CD4-positive, alpha-beta T cell treated with Interleukin-17A for 4 hours (primary cell): ENCODE results near the gene GALNS.

Experiments used
- DNase-seq: peaks from one replicate; pipeline ENCODE4 v3.0.0-alpha.2; 2020; ENCODE audit warnings: mixed read lengths

The GALNS gene

DNA sequence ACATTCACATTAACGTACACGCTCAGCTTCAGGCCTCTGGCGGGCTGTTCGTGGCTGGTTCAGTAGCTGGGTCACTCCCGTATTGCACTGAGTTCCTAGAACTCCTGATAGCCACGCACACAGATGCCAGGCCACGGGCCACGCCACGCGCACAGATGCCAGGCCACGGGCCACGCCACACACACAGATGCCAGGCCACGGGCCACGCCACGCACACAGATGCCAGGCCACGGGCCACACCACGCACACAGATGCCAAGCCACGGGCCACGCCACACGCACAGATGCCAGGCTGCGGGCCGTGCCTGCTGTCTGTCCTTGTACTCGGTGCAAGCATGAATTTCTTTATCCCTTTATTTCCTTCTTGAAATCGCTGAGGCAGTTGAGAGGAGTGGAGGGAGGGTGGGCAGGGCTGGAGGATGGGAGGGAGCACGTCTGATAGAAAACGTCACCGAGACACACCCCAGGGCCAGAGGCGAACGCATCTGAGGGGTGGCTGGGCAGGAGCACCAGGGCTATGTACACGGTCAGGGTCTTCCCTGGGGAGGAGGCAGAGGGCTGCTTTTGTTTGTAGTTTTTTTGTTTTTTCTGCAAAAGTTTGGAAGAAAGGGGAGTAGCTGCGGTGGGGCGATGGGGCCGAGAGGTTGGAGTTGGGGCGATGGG, 18.3 kb upstream of the GALNS start:
- DNase-seq = no peak

- DNase-seq = no peak
Measured at GRCh38 chr16:88872650-88873331, 16.0 kb upstream of the GALNS start.

DNA sequence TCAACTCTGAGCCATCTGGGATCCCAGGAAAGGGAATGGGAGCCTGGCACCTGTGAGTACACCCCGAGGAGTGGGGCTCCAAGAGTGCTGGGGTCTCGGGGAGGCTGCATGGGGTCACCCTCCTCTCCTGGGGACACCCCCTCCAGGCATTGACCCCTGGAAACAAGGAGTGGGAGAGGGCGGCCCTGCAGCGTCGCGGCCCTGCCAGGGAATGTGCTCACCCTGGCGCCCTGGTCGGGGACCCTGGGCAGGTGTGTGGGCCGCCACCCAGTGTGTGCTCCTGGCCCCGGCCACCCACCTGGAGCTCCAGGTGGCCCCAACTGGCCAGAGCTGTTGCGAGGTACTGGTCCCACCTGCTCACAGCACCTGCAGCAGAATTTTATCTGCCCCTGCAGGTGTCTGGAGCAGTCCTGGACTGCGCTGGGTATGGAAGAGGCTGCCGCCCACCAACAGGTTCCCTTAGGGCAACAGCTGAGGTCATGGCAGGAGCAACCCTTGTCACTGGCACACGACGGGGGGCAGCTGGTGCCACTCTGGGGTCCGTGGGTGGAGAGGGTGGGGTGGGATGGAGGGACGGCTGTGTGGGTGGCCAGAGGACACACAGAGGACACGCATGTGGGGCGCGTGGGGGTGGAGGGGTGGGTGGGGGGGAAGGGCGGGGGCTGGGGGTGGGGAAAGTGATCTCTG, 15.1 kb upstream of the GALNS start:
- DNase-seq = no peak

DNA sequence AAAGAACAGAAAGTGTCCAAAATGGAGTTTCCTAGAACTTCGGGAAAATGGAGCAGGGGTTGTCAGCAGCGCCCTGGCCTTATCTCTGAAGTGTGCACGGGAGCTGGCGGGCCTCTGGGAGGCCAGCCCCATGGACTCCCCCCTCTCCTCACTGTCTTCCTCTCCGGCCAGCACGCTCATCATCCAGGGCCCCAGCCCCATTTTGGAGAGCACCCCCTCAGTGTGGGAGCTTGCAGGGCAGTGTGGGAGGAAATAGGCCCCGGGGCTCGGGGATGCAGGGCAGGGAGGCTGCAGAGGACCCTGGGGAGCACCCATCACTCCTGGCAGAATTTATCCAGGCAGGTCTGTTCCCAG, 14.6 kb upstream of the GALNS start:
- no peak for DNase-seq

DNA sequence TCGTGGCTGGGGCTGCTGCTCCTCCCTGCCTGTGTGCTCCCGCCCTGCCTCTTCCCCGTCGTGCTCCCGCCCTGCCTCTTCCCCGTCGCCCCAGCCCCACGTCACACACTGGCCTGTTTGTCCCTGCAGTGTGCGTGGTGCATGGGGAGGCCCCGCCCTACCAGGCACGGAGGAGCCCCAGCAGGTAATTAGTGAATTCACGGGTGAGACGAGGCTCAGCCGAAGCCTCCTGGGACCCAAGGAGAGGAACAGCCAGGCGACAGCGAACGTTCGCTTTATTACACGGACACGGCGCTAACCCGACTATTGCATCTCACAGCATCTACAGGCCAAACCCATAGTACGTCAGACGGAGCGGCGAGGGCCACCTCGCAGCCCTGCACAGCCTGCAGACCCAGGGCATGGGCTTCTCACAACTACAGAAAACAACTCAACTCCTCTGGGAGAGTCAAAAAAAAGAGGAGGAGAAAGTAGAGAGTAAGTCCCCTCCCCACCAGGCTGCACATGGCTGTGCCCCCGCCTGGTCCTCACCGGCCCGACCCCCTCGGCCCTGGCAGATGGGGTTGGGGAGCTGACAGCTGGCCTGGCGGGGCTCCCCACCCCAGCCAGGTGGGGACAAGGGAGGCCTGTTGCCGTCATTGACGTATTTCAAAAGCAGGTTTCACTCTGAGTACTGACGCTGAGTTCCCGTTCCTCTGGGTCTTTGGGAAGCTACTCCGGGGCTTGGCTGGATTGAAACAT, 14.0 kb upstream of the GALNS start:
- peak; percentile 18 for DNase-seq

DNA sequence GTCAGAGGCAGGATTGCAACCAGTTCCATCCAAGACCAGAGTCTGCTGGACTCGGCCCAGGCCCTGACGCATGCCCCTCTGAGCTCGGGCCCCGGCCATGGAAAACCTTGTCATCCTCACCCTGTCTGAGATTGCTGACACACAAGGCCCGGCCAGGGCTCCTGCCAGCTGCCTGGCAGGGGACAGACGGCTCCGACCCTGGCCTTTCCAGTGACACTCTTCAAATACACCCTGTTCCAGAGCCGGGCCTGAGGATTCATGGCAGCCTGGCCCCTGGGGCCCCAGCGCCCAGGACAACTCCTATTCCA, 12.9 kb upstream of the GALNS start:
- DNase-seq = no peak

GRCh38 chr16:88868974-88869672, 12.4 kb upstream of the GALNS start:
- DNase-seq = no peak

DNA sequence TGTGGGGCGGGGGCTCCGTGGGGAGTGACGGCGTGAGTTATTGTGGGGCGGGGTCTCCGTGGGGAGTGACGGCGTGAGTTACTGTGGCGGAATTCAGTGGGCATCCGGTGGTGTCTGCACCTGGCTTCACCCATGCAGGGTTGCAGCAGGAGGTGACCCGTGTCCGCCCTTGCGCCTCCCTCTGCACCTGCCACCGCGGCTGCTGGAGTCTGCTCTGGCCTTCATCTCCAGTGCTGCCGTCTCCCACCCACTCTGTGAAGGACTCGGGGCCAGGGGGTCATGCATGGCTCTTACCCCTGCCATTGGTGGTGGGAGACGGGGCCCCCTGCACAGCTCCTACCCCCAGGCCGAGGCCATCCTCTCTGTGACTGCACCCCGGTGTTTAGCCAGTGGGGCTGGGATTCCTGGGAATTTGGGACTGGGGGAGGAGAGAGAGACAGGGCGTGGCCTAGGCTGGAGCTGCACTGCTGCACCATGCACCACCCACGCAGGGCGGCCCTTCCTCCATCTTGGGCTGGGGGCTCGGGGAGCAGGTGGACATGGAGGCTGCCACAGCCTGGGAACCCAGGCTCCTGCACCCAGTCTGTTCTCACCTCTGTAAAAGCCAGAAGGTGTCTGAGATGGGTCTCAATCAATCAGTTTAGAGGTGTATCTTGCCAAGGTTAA, 11.0 kb upstream of the GALNS start:
- no peak for DNase-seq

DNA sequence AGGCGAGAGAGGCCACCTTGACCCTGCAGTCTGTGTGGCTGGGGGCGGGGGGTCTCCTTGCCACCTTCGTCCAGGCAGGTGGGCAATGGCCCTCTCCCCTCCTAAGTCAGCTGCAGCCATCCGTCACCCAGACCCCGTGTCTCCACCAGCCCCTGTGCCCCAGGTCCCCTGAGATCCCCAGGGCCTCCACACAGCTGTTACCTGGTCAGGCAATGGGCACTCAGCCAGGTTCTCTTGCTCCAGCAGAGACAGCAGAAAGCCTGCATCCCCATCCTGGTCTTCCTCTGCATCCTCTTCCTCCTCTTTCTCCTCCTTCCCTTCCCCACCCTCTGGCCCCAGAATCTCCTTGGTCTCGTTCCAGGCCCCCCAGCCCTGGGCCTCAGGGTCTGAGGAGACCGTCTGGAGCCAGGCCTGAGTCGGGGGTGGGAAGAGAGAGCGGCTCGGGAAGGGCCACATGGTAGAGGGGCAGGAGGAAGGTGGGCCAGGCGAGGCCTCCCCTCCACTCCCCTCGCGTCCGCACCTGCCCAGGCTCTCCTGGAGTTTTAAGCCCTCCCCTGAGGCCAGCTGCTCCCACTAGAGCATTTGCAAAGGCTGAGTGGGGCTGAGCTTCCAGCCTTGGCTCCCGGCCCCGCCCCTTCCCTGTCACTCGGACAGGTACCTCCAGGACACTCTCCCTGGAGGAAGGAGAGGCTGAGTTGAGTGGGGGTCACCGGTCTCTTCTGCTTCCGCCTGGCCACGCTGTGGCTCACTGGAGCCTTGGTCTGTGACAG, 9.6 kb upstream of the GALNS start, which contains the start of gene PABPN1L:
TSS of gene PABPN1L (minus strand) at position 510 of the 770 bp plus-strand sequence. CDS start at position 456, 54 bp downstream.
- no peak for DNase-seq

GRCh38 chr16:88865742-88866141, 9.0 kb upstream of the GALNS start:
- no peak for DNase-seq

DNA sequence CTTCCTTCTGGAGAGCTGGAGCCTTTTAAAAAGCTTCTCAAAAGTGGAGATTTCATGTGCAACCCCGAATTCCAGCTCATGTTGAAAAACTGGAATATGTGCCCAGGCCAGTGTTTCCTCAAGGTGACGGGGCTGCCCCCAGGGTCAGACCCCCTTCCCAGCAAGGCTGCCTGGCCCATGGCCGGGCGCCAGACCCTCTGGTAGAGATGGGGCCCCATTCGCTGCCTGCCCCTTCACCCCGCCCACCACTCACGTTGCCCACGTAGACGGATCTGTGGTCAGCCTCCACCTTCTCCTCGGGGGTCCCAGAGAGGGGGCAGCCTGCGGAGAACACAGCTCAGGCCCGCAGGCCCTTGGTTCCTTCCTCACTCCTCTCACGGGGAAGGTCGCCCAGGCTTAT, 8.6 kb upstream of the GALNS start:
- no peak for DNase-seq

DNA sequence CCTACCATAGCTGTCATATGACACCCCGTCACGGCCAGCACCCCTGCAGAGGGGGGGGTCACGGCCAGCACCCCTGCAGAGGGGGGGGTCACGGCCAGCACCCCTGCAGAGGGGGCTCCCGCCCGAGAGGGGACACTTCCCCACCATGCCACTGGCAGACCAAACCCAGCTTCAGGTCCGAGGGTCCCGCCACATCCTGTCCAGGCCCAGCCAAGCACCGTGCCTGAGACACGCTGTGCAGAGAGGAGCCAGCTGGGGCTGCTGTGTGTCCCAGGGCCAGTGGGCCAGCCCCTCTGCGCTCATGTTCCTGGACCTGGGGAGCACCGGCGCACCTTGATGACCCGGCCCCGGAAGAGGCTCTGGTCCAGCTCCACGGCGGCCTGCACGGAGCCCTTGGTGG, 7.8 kb upstream of the GALNS start:
- DNase-seq = no peak

- DNase-seq = no peak
Measured at GRCh38 chr16:88864099-88864498, 7.4 kb upstream of the GALNS start.

GRCh38 chr16:88863426-88863825, 6.7 kb upstream of the GALNS start:
- DNase-seq = no peak

- no peak for DNase-seq
Measured at GRCh38 chr16:88862968-88863367, 6.2 kb upstream of the GALNS start.

- no peak for DNase-seq
Measured at GRCh38 chr16:88861359-88861758, 4.6 kb upstream of the GALNS start.

- DNase-seq = no peak
Measured at GRCh38 chr16:88859381-88860091, 2.8 kb upstream of the GALNS start.

DNA sequence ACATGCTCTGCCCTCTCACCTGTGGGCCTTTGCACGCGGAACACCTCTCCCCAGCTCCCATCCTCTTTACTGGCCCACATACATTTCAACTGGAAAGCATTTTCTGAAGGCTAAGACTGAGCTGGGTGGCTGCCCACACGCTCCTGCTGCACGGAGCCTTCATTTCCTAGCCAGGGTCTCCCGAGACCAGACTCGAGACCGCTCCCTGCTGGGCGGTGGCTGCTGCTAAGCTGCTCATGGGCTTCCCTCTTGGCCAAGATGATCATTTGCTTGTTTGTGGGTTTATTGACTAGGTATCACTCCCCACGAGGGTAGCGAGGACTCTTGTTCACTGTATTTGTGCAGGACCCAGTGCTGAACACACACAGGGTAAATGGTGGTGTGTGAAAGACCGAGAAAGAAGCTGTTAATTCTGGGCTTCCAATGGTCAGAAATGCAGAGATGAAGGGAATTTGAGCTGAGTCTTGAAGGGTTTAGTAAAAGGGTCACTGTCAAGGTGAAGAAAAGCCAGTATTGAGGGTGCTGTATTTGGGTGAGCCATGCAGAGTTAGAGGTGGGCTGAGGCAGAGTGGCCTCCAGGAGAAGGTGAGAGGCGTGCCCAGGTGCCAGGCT, 1.1 kb upstream of the GALNS start:
- peak; percentile 81 for DNase-seq

GRCh38 chr16:88856122-88856827, 472 bp downstream of the GALNS start:
- DNase-seq = no peak

- no peak for DNase-seq
Measured at GRCh38 chr16:88855736-88856121, 1.0 kb downstream of the GALNS start.
